ENCODE measurements around the gene TYK2. TPM values are rescaled to one million over a fixed set of nuclear protein-coding genes. Genes with fewer than 3 reads are reported as not detected.
"Not testable (repeated sequence)": the region's sequence is repeated elsewhere in the genome, so short reads cannot be mapped to it uniquely, and the experiment has no call there.

The TYK2 gene
- total RNA-seq, 1 donor from 2014 or later: 94.4 TPM

DNA sequence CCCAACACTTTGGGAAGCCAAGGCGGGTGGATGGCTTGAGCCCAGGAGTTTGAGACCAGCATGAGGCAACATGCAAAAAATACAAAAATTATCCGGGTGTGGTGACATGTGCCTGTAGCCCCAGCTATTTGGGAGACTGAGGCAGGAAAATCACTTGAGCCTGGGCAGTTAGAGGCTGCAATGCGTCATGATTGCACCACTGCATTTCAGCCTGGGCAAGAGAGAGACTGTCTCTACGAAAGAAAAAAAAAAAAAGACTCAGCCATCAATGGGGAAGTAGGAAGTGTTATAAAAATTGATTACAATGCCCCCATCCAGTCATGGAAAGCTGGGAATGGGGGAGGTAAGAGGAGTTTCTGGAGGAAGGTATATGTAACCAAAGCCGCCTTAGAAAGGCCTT, 5.4 kb downstream of the TYK2 start:
- peaks cover 6% of the 10 kb centered on the region for H3K4me1 Mint-ChIP-seq (ENCODE audit: low read depth)
- no peak overlapping the region for H3K27ac Mint-ChIP-seq (ENCODE audit: unreplicated experiment)
- no peaks in the 10 kb centered on the region for H3K27me3 Mint-ChIP-seq (ENCODE audit: low read depth)
- no peak overlapping the region for H3K4me3 Mint-ChIP-seq (ENCODE audit: unreplicated experiment)
- no peaks in the 10 kb centered on the region for H3K9me3 Mint-ChIP-seq (ENCODE audit: low read depth)
- peaks cover 15% of the 10 kb centered on the region for H3K36me3 Mint-ChIP-seq (ENCODE audit: low read depth)
- DNase-seq (ENCODE audit: low spot score): no peak
- TF ChIP-seq, protein P1, sequence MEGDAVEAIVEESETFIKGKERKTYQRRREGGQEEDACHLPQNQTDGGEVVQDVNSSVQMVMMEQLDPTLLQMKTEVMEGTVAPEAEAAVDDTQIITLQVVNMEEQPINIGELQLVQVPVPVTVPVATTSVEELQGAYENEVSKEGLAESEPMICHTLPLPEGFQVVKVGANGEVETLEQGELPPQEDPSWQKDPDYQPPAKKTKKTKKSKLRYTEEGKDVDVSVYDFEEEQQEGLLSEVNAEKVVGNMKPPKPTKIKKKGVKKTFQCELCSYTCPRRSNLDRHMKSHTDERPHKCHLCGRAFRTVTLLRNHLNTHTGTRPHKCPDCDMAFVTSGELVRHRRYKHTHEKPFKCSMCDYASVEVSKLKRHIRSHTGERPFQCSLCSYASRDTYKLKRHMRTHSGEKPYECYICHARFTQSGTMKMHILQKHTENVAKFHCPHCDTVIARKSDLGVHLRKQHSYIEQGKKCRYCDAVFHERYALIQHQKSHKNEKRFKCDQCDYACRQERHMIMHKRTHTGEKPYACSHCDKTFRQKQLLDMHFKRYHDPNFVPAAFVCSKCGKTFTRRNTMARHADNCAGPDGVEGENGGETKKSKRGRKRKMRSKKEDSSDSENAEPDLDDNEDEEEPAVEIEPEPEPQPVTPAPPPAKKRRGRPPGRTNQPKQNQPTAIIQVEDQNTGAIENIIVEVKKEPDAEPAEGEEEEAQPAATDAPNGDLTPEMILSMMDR (IDR thresholded peaks at IDR 0.05): no peak

- no peaks in the 10 kb centered on the region for H3K27me3 Mint-ChIP-seq (ENCODE audit: low read depth)
- H3K27ac Mint-ChIP-seq (ENCODE audit: unreplicated experiment): no peak overlapping the region
- peaks cover 29% of the 10 kb centered on the region for H3K36me3 Mint-ChIP-seq (ENCODE audit: low read depth)
- H3K4me1 Mint-ChIP-seq (ENCODE audit: low read depth): no peaks in the 10 kb centered on the region
- peaks cover 2% of the 10 kb centered on the region for H3K9me3 Mint-ChIP-seq (ENCODE audit: low read depth)
- DNase-seq (ENCODE audit: low spot score): no peak
- H3K4me3 Mint-ChIP-seq (ENCODE audit: unreplicated experiment): no peak overlapping the region
- TF ChIP-seq, protein P1 (IDR thresholded peaks at IDR 0.05): no peak
Measured at GRCh38 chr19:10372690-10373089, 7.7 kb downstream of the TYK2 start.

GRCh38 chr19:10368101-10368803, 12.1 kb downstream of the TYK2 start:
- TF ChIP-seq, protein P1 (IDR thresholded peaks at IDR 0.05): no peak
- Mint-ChIP-seq H3K4me1 (ENCODE audit: low read depth) (no peaks in the 10 kb centered on the region), H3K27ac (ENCODE audit: unreplicated experiment) (no peak overlapping the region), H3K4me3 (ENCODE audit: unreplicated experiment) (no peak overlapping the region), H3K36me3 (ENCODE audit: low read depth) (peaks cover 34% of the 10 kb centered on the region), H3K9me3 (ENCODE audit: low read depth) (peaks cover 2% of the 10 kb centered on the region), H3K27me3 (ENCODE audit: low read depth) (no peaks in the 10 kb centered on the region)
- no peak for DNase-seq (ENCODE audit: low spot score)

DNA sequence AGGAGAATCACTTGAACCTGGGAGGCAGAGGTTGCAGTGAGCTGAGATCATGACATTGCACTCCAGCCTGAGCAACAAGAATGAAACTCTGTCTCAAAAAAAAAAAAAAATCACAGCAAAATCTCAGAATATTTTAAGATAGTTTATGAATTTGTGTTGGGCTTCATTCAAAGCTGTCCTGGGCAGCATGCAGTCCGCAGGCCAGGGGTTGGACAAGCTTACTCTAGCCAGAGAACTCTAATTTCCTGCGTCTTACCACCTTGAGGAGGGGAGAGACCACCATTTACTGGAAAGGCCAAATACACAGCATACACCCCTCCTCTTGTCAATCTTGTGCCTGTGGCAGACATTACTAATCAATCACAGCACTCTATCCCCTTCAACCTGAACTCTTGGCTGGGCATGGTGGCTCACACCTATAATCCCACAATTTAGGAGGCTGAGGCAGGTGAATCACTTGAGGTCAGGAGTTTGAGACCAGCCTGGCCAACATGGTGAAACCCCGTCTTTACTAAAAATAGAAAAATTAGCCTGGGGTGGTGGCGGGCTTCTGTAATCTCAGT, 13.3 kb downstream of the TYK2 start:
- not testable (repeated sequence) for H3K27ac Mint-ChIP-seq (ENCODE audit: unreplicated experiment); DNase-seq (ENCODE audit: low spot score); H3K4me3 Mint-ChIP-seq (ENCODE audit: unreplicated experiment); H3K9me3 Mint-ChIP-seq (ENCODE audit: low read depth); H3K27me3 Mint-ChIP-seq (ENCODE audit: low read depth); H3K4me1 Mint-ChIP-seq (ENCODE audit: low read depth)
- H3K36me3 Mint-ChIP-seq (ENCODE audit: low read depth): peaks cover 34% of the 10 kb centered on the region

DNA sequence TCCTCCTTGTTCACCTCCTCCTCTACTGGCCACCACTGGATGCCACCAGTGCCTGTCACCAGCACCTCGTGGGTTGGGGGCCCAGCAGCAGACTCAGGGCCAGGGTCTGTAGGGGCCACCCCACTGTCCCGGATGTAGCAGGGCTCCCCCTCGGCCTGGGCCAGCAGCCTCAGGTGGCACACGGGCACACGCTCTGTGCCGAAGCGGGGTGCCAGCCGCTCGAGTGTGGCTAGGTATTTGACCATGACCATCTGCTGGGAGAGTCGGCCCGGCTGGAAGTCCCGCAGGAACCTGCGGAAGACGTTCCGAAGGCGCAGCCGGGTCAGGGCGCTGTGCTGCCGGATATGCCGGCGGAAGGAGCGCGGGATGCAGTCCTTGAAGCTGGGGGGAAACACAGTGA, 14.9 kb downstream of the TYK2 start:
- H3K4me3 Mint-ChIP-seq (ENCODE audit: unreplicated experiment): no peak overlapping the region
- H3K27me3 Mint-ChIP-seq (ENCODE audit: low read depth): no peaks in the 10 kb centered on the region
- peaks cover 2% of the 10 kb centered on the region for H3K9me3 Mint-ChIP-seq (ENCODE audit: low read depth)
- TF ChIP-seq, protein P1 (IDR thresholded peaks at IDR 0.05): no peak
- no peak overlapping the region for H3K27ac Mint-ChIP-seq (ENCODE audit: unreplicated experiment)
- no peaks in the 10 kb centered on the region for H3K4me1 Mint-ChIP-seq (ENCODE audit: low read depth)
- peaks cover 37% of the 10 kb centered on the region for H3K36me3 Mint-ChIP-seq (ENCODE audit: low read depth)
- peak; percentile 91 for DNase-seq (ENCODE audit: low spot score)

GRCh38 chr19:10364644-10365043, 15.7 kb downstream of the TYK2 start:
- H3K9me3 Mint-ChIP-seq (ENCODE audit: low read depth): peaks cover 2% of the 10 kb centered on the region
- no peak for DNase-seq (ENCODE audit: low spot score)
- H3K4me1 Mint-ChIP-seq (ENCODE audit: low read depth): no peaks in the 10 kb centered on the region
- TF ChIP-seq, protein P1 (IDR thresholded peaks at IDR 0.05): no peak
- no peak overlapping the region for H3K4me3 Mint-ChIP-seq (ENCODE audit: unreplicated experiment)
- no peak overlapping the region for H3K27ac Mint-ChIP-seq (ENCODE audit: unreplicated experiment)
- H3K36me3 Mint-ChIP-seq (ENCODE audit: low read depth): peaks cover 34% of the 10 kb centered on the region
- no peaks in the 10 kb centered on the region for H3K27me3 Mint-ChIP-seq (ENCODE audit: low read depth)
